VCaP (cell line): ENCODE data around the gene CHD1L.

Experiments
- H3K27ac ChIP-seq: fragments of 450-650 bp; 2 replicates; pipeline ENCODE4 v1.5.1; 2017
- TF ChIP-seq, protein P1 (sequence below): fragments of 450-650 bp; conservative IDR thresholded peaks from 2 replicates; pipeline ENCODE4 v1.5.1; 2017; ENCODE audit warnings: mild to moderate bottlenecking, moderate library complexity

Gene CHD1L

DNA sequence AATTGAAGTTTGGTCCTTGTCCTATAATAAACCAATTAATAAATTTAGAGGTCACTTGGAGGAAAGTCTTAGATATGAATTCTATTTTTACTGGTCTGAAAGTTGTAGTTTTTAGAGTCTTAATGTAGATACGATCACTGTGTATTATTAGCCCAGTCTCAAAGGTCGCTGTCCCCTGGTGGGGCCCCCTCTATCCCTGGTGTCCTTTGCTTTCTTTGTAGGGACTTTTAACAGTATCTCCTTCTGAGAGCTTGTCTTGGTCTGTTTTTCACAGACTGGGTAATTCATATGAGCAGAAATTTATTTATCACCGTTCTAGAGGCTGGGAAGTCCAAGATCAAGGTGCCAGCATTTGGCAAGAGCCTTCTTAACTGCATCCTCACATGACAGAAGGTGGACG is 18.5 kb downstream of the CHD1L start:
- TF ChIP-seq, protein P1, sequence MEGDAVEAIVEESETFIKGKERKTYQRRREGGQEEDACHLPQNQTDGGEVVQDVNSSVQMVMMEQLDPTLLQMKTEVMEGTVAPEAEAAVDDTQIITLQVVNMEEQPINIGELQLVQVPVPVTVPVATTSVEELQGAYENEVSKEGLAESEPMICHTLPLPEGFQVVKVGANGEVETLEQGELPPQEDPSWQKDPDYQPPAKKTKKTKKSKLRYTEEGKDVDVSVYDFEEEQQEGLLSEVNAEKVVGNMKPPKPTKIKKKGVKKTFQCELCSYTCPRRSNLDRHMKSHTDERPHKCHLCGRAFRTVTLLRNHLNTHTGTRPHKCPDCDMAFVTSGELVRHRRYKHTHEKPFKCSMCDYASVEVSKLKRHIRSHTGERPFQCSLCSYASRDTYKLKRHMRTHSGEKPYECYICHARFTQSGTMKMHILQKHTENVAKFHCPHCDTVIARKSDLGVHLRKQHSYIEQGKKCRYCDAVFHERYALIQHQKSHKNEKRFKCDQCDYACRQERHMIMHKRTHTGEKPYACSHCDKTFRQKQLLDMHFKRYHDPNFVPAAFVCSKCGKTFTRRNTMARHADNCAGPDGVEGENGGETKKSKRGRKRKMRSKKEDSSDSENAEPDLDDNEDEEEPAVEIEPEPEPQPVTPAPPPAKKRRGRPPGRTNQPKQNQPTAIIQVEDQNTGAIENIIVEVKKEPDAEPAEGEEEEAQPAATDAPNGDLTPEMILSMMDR, result no peak
- H3K27ac ChIP-seq, result no peak overlapping the region

DNA sequence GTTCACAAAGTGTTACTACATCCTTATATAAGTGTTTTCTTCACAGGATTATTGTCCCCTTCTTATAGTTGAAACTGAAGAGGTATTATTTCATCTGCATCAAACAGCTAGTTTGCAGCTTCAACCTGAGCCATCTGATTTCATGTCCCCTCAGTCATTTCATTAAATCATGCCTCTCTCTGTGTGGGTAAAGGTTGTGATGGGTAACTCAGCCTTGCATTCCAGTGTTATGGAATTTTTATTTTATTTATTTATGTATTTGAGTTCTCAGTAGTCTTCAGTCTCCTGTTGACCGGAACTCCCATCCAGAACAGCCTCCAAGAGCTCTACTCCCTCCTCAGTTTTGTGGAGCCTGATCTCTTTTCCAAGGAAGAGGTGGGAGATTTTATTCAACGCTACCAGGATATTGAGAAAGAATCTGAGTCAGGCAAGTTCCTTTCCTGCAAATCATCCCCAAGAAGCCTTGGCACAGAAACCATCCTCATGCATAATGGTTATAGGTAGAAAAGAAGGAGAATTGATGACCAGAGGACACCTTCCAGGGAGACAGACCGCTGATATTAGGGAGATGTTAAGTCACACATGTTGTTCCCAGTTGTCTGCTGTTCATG is 21.8 kb downstream of the CHD1L start:
- no peak overlapping the region for H3K27ac ChIP-seq
- TF ChIP-seq, protein P1, result no peak

DNA sequence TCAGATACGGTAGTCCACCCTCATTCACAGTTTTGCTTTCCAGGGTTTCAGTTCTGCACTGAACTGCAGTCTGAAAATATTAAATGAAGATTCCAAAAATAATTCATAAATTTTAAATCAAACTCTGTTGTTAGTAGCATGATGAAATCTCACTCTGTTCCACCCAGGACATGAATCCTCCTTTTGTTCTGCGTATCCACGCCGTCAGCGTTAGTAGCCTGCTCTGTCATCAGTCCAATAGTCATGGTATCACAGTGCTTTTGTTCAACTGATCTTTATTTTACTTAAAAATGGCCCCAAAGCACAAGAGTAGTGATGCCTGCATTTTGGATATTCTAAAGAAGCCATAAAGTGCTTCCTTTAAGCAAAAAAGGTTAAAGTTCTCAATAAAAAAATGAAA is 23.9 kb downstream of the CHD1L start:
- H3K27ac ChIP-seq, result no peak overlapping the region
- TF ChIP-seq, protein P1, result no peak

DNA sequence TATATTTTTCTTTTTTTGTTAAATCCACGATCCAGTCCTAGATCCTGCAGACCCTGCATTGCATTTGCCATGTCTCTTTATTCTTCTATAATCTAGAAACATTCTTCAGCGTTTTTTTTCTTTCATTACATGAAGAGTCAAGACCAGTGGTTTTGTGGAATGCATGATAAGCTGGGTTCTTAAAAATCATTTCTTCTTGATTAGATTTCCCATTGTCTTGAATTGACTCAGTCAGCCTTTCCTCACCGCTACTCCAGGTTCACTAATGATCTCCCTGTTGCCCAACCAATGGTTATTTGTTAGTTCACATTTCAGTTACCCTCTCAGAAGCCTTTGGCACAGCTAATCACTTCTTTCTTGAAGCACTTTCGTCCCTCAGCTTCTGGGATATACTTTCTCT is 25.2 kb downstream of the CHD1L start:
- TF ChIP-seq, protein P1, result no peak
- no peak overlapping the region for H3K27ac ChIP-seq

DNA sequence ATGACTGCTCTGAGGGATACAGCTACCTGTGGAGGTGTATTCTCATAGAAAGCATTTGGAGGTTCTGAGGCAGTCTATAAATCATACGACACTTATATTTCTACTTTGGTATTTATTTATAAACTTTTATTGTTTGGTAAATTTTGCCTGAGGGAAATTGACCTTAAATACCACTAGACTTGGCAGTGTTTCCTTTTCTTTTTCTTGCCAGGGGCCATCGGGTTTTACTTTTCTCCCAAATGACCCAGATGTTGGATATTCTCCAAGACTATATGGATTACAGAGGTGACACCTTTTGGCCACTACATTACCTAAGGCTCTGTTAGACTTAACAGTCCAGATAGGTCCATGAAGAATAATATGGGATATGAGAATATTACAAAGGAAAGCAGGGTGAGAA is 28.2 kb downstream of the CHD1L start:
- TF ChIP-seq, protein P1, result no peak
- H3K27ac ChIP-seq, result peak overlapping the region; percentile 53

DNA sequence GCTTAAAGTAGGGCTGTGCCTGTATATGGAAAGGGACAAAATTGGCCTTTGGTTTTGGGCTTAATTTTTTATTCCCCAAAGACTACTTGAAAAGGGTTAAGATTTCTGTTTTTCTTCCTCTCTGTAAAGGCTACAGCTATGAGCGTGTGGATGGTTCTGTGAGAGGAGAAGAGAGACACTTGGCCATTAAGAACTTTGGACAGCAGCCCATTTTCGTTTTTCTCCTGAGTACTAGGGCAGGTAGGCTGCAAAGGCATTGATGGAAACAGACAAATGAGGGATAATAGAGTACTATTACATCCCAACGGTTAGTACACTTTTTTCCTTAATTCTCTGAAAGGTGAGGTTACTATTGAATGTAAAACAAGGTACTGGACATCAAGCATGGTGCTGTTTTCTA is 29.6 kb downstream of the CHD1L start:
- TF ChIP-seq, protein P1, result no peak
- peak overlapping the region; percentile 53; the same call in 1 of the 2 replicates for H3K27ac ChIP-seq

DNA sequence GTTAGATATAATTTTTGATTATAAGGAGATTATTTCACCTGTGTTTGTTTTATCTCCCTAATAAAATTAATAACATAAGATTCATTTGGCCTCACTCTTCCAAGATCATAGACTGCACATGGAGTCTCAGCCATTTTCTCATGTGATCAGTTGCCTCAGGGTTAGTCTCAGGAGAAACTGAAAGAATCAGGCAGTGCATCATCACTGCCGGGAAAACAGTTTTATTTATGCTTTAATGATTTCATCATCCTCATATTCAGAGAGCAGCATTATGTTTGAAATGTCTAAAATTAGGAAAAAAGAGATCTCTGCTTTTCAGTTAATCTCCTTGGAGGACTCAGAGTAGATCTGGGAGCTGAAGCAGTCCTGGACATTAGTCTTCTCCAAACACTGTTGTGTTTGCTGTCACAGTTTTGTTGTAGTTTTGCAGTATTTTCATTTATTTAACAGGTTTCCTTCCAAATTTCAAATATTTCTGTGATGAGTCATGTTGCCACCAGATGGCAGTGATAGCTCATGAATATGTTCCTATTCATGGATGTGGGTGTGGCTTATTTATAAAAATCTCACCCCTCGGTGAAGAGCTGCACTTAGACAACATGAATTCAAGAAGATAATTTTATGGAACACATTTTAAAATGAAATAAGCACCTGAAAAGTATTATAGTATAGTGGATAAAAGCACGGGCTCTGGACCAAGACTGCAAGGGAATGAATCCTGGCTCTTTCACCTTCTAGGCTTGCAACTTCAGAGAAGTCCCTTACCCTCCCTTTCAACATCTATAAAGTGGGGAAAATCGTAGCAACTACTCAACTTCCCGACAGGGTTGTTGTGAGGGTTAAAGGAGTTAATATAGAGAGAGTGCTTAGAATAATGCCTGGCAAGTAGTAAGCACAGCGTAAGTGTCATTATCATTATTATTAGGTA is 31.2 kb downstream of the CHD1L start:
- peak overlapping the region; percentile 49 for H3K27ac ChIP-seq
- TF ChIP-seq, protein P1, result peak; percentile 71
